PC-9 (cell line): ENCODE results near the gene IGDCC3. TPM values are rescaled to one million over a fixed set of nuclear protein-coding genes. Genes with fewer than 3 reads are reported as not detected.

Experiments
- BruUV-seq: library from RNA; stranded (reverse); fragments of 400-500 nt; replicated peaks from 2 replicates; lab custom pipeline; 2021; lab: Mats Ljungman, UMichigan
- CTCF ChIA-PET: fragments of 300-600 bp; sonication (Branson Sonifier 250); formaldehyde crosslinking; loops from one replicate; lab custom pipeline; 2022; ENCODE audit warnings: antibody characterized with exemption; lab: Charles Lee
- POLR2A ChIA-PET: fragments of 300-600 bp; sonication (Branson Sonifier 250); formaldehyde crosslinking; loops from one replicate; lab custom pipeline; 2022; ENCODE audit warnings: antibody characterized with exemption; ENCODE audit not compliant: unreplicated experiment; lab: Charles Lee
- DNase-seq, 2 experiments: peaks; one replicate each; pipeline versions ENCODE4 v3.0.0 to v3.0.0-alpha.2; 2015 to 2022; ENCODE audit warnings: mixed read lengths in 1 of 2
- H2AFZ ChIP-seq: fragments of 200-600 bp; sonication (generic); 2 replicates; pipeline ENCODE4 v1.8.1; 2017; ENCODE audit warnings: antibody characterized with exemption
- H3F3A ChIP-seq: fragments of 200-600 bp; sonication (generic); 2 replicates; pipeline ENCODE4 v1.8.1; 2017; ENCODE audit warnings: antibody characterized with exemption, mild to moderate bottlenecking, low read depth; ENCODE audit not compliant: insufficient read depth
- H3K27ac ChIP-seq: fragments of 200-600 bp; sonication (generic); 2 replicates; pipeline ENCODE4 v1.6.1; 2016; ENCODE audit warnings: mixed run types
- H3K27me3 ChIP-seq: fragments of 200-600 bp; sonication (generic); 2 replicates; pipeline ENCODE4 v1.6.1; 2016; ENCODE audit warnings: low read depth, mixed run types; ENCODE audit not compliant: insufficient read depth
- H3K36me3 ChIP-seq: fragments of 200-600 bp; sonication (generic); 2 replicates; pipeline ENCODE4 v1.6.1; 2016; ENCODE audit warnings: low read depth, mixed run types
- H3K4me1 ChIP-seq: fragments of 200-600 bp; sonication (generic); replicated peaks from 2 replicates; pipeline ENCODE4 v1.6.1; 2016; ENCODE audit warnings: mixed run types; ENCODE audit not compliant: insufficient read depth
- H3K4me2 ChIP-seq: fragments of 200-600 bp; sonication (generic); 2 replicates; pipeline ENCODE4 v1.6.1; 2017; ENCODE audit warnings: mixed run types
- H3K4me3 ChIP-seq: fragments of 200-600 bp; sonication (generic); 2 replicates; pipeline ENCODE4 v1.6.1; 2016; ENCODE audit warnings: mixed run types
- H3K79me2 ChIP-seq: fragments of 200-600 bp; sonication (generic); 2 replicates; pipeline ENCODE4 v1.6.1; 2017; ENCODE audit warnings: low read depth, mixed run types
- H3K9me2 ChIP-seq: fragments of 200-600 bp; sonication (generic); 2 replicates; pipeline ENCODE4 v1.8.1; 2017; ENCODE audit warnings: mild to moderate bottlenecking; ENCODE audit not compliant: insufficient read depth
- H3K9me3 ChIP-seq: fragments of 200-600 bp; sonication (generic); 2 replicates; pipeline ENCODE4 v1.8.1; 2016; ENCODE audit warnings: low read depth; ENCODE audit not compliant: insufficient read depth
- H4K20me1 ChIP-seq: fragments of 200-600 bp; sonication (generic); 2 replicates; pipeline ENCODE4 v1.8.1; 2017; ENCODE audit not compliant: insufficient read depth
- EZH2 ChIP-seq: fragments of 200-600 bp; sonication (generic); IDR thresholded peaks from 2 replicates; pipeline ENCODE4 v1.8.0; 2017; ENCODE audit warnings: antibody characterized with exemption, low read depth
- intact Hi-C: fragments of 100-400 bp; cut with micrococcal nuclease; formaldehyde crosslinking; loops from one replicate; pipeline ENCODE4 v1.10.0; 2022; ENCODE audit not compliant: unreplicated experiment
- total RNA-seq: library from RNA; stranded (reverse); gene quantifications from 2 replicates; pipeline ENCODE4 v1.2.3, GENCODE V29; 2021
- TF ChIP-seq, protein P1 (sequence below): fragments of 200-600 bp; sonication (generic); conservative IDR thresholded peaks from 2 replicates; pipeline ENCODE4 v1.6.1; 2017; ENCODE audit warnings: mixed run types, antibody characterized with exemption, mild to moderate bottlenecking, moderate library complexity

Gene IGDCC3
- total RNA-seq, 1 experiment from 2014 or later: 0.22 TPM

DNA sequence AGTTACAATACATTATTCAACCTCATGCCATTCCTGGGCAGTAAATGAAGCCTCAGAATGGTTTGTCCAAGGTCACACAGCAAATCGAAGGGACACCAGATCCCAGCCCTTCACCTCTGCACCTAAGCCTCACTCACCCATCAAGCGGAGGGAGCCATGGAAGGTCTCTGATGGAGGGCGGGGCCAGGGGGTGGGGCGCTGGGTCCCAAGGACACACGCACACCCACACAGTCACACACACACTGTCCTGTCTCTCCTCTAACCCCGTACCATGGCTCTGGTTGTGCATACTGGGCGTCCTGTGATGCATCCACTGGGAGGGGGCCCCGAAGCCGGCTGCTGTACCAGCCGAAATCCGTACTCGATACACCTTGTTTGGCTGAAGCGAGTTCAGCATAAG lies 15.3 kb upstream of the IGDCC3 start:
- no peaks in the 10 kb centered on the region for H4K20me1 ChIP-seq
- BruUV-seq: no TSS peak
- TF ChIP-seq, protein P1, sequence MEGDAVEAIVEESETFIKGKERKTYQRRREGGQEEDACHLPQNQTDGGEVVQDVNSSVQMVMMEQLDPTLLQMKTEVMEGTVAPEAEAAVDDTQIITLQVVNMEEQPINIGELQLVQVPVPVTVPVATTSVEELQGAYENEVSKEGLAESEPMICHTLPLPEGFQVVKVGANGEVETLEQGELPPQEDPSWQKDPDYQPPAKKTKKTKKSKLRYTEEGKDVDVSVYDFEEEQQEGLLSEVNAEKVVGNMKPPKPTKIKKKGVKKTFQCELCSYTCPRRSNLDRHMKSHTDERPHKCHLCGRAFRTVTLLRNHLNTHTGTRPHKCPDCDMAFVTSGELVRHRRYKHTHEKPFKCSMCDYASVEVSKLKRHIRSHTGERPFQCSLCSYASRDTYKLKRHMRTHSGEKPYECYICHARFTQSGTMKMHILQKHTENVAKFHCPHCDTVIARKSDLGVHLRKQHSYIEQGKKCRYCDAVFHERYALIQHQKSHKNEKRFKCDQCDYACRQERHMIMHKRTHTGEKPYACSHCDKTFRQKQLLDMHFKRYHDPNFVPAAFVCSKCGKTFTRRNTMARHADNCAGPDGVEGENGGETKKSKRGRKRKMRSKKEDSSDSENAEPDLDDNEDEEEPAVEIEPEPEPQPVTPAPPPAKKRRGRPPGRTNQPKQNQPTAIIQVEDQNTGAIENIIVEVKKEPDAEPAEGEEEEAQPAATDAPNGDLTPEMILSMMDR: no peak
- TF ChIP-seq EZH2: no peak
- no peak for DNase-seq
- H3K79me2 ChIP-seq: no peaks in the 10 kb centered on the region
- ChIA-PET POLR2A (no interaction called here), CTCF (no interaction called here)
- no peak overlapping the region for H3K4me2 ChIP-seq
- no peaks in the 10 kb centered on the region for H3F3A ChIP-seq
- H3K27me3 ChIP-seq: peaks cover 36% of the 10 kb centered on the region
- H2AFZ ChIP-seq: no peak overlapping the region
- no peaks in the 10 kb centered on the region for H3K4me1 ChIP-seq
- H3K4me3 ChIP-seq: no peak overlapping the region
- intact Hi-C loops: no loop called here
- H3K27ac ChIP-seq: no peak overlapping the region
- no peaks in the 10 kb centered on the region for H3K9me3 ChIP-seq
- no peaks in the 10 kb centered on the region for H3K36me3 ChIP-seq
- H3K9me2 ChIP-seq: no peaks in the 10 kb centered on the region

DNA sequence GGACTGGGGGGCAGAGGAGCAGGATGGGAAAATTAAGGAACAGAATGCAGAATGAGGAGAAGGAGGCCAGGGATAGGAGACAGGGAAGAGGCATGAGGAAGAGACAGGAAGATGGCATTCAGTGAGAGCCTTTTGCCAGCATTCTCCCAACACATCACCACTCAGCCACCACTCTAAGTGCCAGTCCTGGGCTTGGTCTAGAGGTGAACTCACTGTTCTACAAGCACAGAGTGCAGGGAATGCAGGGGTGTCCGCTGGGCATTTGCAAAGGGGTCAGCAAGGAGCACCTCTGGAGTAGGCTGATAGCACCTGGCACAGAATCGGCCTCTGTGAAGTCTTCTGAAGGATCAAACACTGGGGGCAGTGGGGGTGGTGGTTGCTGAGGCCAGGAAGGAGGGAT lies 14.6 kb upstream of the IGDCC3 start:
- peaks cover 36% of the 10 kb centered on the region for H3K27me3 ChIP-seq
- no peak for TF ChIP-seq EZH2
- TF ChIP-seq, protein P1: no peak
- no peak overlapping the region for H3K4me3 ChIP-seq
- H3K79me2 ChIP-seq: no peaks in the 10 kb centered on the region
- intact Hi-C loops: no loop called here
- no peak overlapping the region for H3K27ac ChIP-seq
- ChIA-PET CTCF (no interaction called here), POLR2A (no interaction called here)
- H4K20me1 ChIP-seq: no peaks in the 10 kb centered on the region
- no peak overlapping the region for H2AFZ ChIP-seq
- H3K9me3 ChIP-seq: no peaks in the 10 kb centered on the region
- DNase-seq: no peak
- H3K36me3 ChIP-seq: no peaks in the 10 kb centered on the region
- BruUV-seq: no TSS peak
- H3K4me2 ChIP-seq: no peak overlapping the region
- H3F3A ChIP-seq: no peaks in the 10 kb centered on the region
- no peaks in the 10 kb centered on the region for H3K4me1 ChIP-seq
- H3K9me2 ChIP-seq: no peaks in the 10 kb centered on the region

DNA sequence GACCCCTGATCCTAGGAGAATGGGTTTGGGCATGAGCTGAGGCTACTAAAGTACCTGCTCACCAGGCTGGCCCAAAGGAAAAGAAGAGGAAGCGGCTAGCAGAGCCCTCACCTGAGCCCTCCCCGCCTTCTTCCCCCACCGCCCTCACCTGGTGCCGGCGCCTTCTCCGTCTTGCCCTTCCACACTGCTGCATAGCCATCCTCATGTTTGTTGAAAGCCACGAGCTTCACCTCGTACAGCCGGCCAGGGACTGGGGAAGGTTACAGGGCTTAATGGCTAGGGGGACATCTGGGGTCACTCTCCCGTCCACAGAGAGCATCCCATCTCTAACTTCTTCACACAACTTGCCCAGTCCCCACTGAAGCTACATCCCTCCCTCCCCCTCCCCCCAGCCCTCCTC lies 13.9 kb upstream of the IGDCC3 start:
- Histone ChIP-seq H3K79me2 (no peaks in the 10 kb centered on the region), H3K4me2 (no peak overlapping the region), H2AFZ (no peak overlapping the region), H3K9me2 (no peaks in the 10 kb centered on the region), H3K4me3 (no peak overlapping the region), H4K20me1 (no peaks in the 10 kb centered on the region), H3K9me3 (no peaks in the 10 kb centered on the region), H3K36me3 (no peaks in the 10 kb centered on the region), H3K27me3 (peaks cover 36% of the 10 kb centered on the region), H3K4me1 (no peaks in the 10 kb centered on the region), H3K27ac (no peak overlapping the region), H3F3A (no peaks in the 10 kb centered on the region)
- no peak for DNase-seq
- ChIA-PET CTCF (no interaction called here), POLR2A (interaction anchor here (0.6 kb wide), 1 partner anchor 87 kb away, joined by 3 read pairs; no protein-coding TSS in a partner anchor)
- TF ChIP-seq, protein P1: no peak
- TF ChIP-seq EZH2: no peak
- intact Hi-C loops: no loop called here
- BruUV-seq: no TSS peak
